Ishikawa (cell line): ENCODE results near the gene INPP4A.

Experiments
- CEBPB ChIP-seq: IDR thresholded peaks from 2 replicates; pipeline ENCODE4 v1.6.1; 2012
- CREB1 ChIP-seq: IDR thresholded peaks from 2 replicates; pipeline ENCODE4 v1.6.1; 2012; ENCODE audit warnings: low read depth
- EGR1 ChIP-seq: IDR thresholded peaks from 2 replicates; pipeline ENCODE4 v1.6.1; 2012
- EP300 ChIP-seq: IDR thresholded peaks from 2 replicates; pipeline ENCODE4 v1.6.1; 2012; ENCODE audit warnings: borderline replicate concordance
- FOXM1 ChIP-seq: IDR thresholded peaks from 2 replicates; pipeline ENCODE4 v1.6.1; 2012; ENCODE audit warnings: low read depth, borderline replicate concordance
- MAX ChIP-seq: IDR thresholded peaks from 2 replicates; pipeline ENCODE4 v1.6.1; 2012
- NFIC ChIP-seq: IDR thresholded peaks from 2 replicates; pipeline ENCODE4 v1.6.1; 2012
- RAD21 ChIP-seq: IDR thresholded peaks from 2 replicates; pipeline ENCODE4 v1.6.1; 2012; ENCODE audit warnings: low read depth
- TAF1 ChIP-seq: IDR thresholded peaks from 2 replicates; pipeline ENCODE4 v1.6.1; 2012; ENCODE audit warnings: low read depth, mild to moderate bottlenecking
- TCF12 ChIP-seq: IDR thresholded peaks from 2 replicates; pipeline ENCODE4 v1.6.1; 2012; ENCODE audit warnings: low read depth
- TEAD4 ChIP-seq: IDR thresholded peaks from 2 replicates; pipeline ENCODE4 v1.6.1; 2012
- USF1 ChIP-seq: IDR thresholded peaks from 2 replicates; pipeline ENCODE4 v1.6.1; 2012
- YY1 ChIP-seq: IDR thresholded peaks from 2 replicates; pipeline ENCODE4 v1.6.1; 2012; ENCODE audit warnings: low read depth
- ZBTB7A ChIP-seq: IDR thresholded peaks from 2 replicates; pipeline ENCODE4 v1.6.1; 2012; ENCODE audit warnings: low read depth
- TF ChIP-seq, protein P1 (sequence below): IDR thresholded peaks from 2 replicates; pipeline ENCODE4 v1.6.1; 2012; ENCODE audit warnings: low read depth, mild to moderate bottlenecking

Gene INPP4A

DNA sequence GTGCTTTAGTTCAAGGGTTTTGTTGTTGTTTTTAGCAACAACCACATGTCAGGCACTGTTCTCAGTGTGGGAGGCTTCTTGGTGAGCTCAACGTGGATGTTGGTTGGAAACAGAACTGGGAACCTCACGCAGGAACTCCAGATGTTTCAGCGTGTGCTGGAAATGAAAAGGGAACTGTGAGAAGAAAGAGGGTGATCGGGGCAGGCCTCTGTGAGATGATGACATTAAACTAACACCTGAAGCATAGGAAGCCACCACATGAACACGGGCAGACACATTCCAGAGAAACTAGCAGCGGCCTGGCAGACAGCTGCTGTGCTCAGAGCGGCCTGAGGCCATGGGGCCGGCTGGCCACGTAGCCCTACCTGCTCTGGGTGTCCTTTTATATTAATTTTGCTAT lies 97.2 kb downstream of the INPP4A start:
- TF ChIP-seq NFIC (no peak), TEAD4 (no peak), TAF1 (no peak), MAX (no peak), CREB1 (no peak), CEBPB (no peak), ZBTB7A (no peak), FOXM1 (no peak), YY1 (no peak), RAD21 (no peak), USF1 (no peak), EP300 (no peak), TCF12 (no peak), EGR1 (no peak)
- TF ChIP-seq, protein P1, sequence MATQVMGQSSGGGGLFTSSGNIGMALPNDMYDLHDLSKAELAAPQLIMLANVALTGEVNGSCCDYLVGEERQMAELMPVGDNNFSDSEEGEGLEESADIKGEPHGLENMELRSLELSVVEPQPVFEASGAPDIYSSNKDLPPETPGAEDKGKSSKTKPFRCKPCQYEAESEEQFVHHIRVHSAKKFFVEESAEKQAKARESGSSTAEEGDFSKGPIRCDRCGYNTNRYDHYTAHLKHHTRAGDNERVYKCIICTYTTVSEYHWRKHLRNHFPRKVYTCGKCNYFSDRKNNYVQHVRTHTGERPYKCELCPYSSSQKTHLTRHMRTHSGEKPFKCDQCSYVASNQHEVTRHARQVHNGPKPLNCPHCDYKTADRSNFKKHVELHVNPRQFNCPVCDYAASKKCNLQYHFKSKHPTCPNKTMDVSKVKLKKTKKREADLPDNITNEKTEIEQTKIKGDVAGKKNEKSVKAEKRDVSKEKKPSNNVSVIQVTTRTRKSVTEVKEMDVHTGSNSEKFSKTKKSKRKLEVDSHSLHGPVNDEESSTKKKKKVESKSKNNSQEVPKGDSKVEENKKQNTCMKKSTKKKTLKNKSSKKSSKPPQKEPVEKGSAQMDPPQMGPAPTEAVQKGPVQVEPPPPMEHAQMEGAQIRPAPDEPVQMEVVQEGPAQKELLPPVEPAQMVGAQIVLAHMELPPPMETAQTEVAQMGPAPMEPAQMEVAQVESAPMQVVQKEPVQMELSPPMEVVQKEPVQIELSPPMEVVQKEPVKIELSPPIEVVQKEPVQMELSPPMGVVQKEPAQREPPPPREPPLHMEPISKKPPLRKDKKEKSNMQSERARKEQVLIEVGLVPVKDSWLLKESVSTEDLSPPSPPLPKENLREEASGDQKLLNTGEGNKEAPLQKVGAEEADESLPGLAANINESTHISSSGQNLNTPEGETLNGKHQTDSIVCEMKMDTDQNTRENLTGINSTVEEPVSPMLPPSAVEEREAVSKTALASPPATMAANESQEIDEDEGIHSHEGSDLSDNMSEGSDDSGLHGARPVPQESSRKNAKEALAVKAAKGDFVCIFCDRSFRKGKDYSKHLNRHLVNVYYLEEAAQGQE = no peak

GRCh38 chr2:98543214-98543613 lies 98.6 kb downstream of the INPP4A start:
- TF ChIP-seq NFIC = no peak
- no peak for TF ChIP-seq EP300
- TF ChIP-seq FOXM1 = no peak
- no peak for TF ChIP-seq CREB1
- TF ChIP-seq ZBTB7A = no peak
- TF ChIP-seq, protein P1 = no peak
- TF ChIP-seq TAF1 = no peak
- TF ChIP-seq TEAD4 = no peak
- TF ChIP-seq YY1 = no peak
- no peak for TF ChIP-seq MAX
- no peak for TF ChIP-seq TCF12

DNA sequence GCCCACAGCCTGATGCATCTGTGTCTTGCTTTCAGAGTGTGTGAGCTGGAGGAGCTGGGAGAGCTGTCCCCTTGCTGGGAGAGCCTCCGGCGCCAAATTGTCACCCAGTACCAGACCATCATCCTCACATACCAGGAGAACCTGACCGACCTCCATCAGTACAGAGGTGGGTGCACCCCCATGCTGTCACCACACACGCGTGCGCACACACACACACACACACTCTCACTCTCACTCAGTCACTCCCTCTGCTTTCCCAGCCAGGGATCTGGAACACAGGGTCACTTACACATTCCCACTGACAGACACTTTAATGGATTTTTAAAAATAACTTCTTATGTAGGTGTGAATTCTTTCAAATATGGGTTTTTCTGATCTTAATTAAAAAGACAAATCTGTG lies 99.2 kb downstream of the INPP4A start:
- no peak for TF ChIP-seq RAD21
- TF ChIP-seq TCF12 = no peak
- TF ChIP-seq NFIC = no peak
- no peak for TF ChIP-seq YY1
- no peak for TF ChIP-seq ZBTB7A
- TF ChIP-seq CREB1 = no peak
- no peak for TF ChIP-seq TAF1
- TF ChIP-seq USF1 = no peak
- no peak for TF ChIP-seq EP300
- TF ChIP-seq MAX = no peak
- TF ChIP-seq CEBPB = no peak
- TF ChIP-seq FOXM1 = no peak
- TF ChIP-seq TEAD4 = no peak
- TF ChIP-seq, protein P1 = no peak
- no peak for TF ChIP-seq EGR1

- TF ChIP-seq TCF12 = no peak
- TF ChIP-seq TAF1 = no peak
- no peak for TF ChIP-seq EGR1
- TF ChIP-seq USF1 = no peak
- no peak for TF ChIP-seq YY1
- no peak for TF ChIP-seq MAX
- TF ChIP-seq CEBPB = no peak
- TF ChIP-seq TEAD4 = no peak
- no peak for TF ChIP-seq EP300
- TF ChIP-seq, protein P1 = no peak
- no peak for TF ChIP-seq RAD21
- TF ChIP-seq CREB1 = no peak
- no peak for TF ChIP-seq ZBTB7A
- TF ChIP-seq FOXM1 = no peak
These were observed 100.9 kb downstream of the INPP4A start for GRCh38 chr2:98545591-98545990.
